H1 (cell line): Measurements from ENCODE around the gene SNORC. TPM values are rescaled to one million over a fixed set of nuclear protein-coding genes. Genes with fewer than 3 reads are reported as not detected.

ENCODE experiments used
- CTCF ChIA-PET: fragments of 300-600 bp; sonication (Branson Sonifier 250); formaldehyde crosslinking; loops from one replicate; lab custom pipeline; 2021; ENCODE audit not compliant: partially characterized antibody; lab: Charles Lee
- POLR2A ChIA-PET: fragments of 300-600 bp; sonication (Branson Sonifier 250); formaldehyde crosslinking; loops from one replicate; lab custom pipeline; 2021; ENCODE audit warnings: inconsistent platforms; ENCODE audit not compliant: partially characterized antibody; lab: Charles Lee
- DNase-seq, 2 experiments: peaks; one replicate each; pipeline versions ENCODE4 v3.0.0 to v3.0.0-alpha.2; 2010 to 2022; ENCODE audit warnings: low spot score in 2 of 2, low read depth in 1 of 2, mixed read lengths in 1 of 2
- FAIRE-seq: peaks from 2 replicates; lab custom pipeline; 2011; peaks lifted over from hg19 to GRCh38; lab: Jason Lieb, UNC
- H2AFZ ChIP-seq: 2 replicates; pipeline ENCODE4 v1.8.1; 2012; ENCODE audit warnings: low read length, inconsistent platforms
- H2AK5ac ChIP-seq: 2 replicates; pipeline ENCODE4 v1.6.1; 2013; ENCODE audit warnings: low read depth, low read length
- H2BK120ac ChIP-seq: replicated peaks from 2 replicates; pipeline ENCODE3; 2013; ENCODE audit warnings: low read depth, low read length, inconsistent platforms
- H2BK12ac ChIP-seq: 2 replicates; pipeline ENCODE4 v1.6.1; 2013; ENCODE audit warnings: low read depth, low read length
- H2BK15ac ChIP-seq: 2 replicates; pipeline ENCODE4 v1.6.1; 2013; ENCODE audit warnings: low read length
- H2BK20ac ChIP-seq: 2 replicates; pipeline ENCODE4 v1.6.1; 2013; ENCODE audit warnings: low read length
- H2BK5ac ChIP-seq: 2 replicates; pipeline ENCODE4 v1.6.1; 2013; ENCODE audit warnings: low read depth, low read length
- H3K14ac ChIP-seq: 2 replicates; pipeline ENCODE4 v1.6.1; 2013; ENCODE audit warnings: inconsistent platforms; ENCODE audit not compliant: insufficient read length
- H3K18ac ChIP-seq: 2 replicates; pipeline ENCODE4 v1.6.1; 2013; ENCODE audit warnings: low read length; ENCODE audit errors: extremely low read depth
- H3K23ac ChIP-seq: 2 replicates; pipeline ENCODE4 v1.6.1; 2013; ENCODE audit warnings: inconsistent platforms; ENCODE audit not compliant: insufficient read length
- H3K23me2 ChIP-seq: 2 replicates; pipeline ENCODE4 v1.6.1; 2013; ENCODE audit warnings: low read depth, low read length
- H3K27ac ChIP-seq: 2 replicates; pipeline ENCODE4 v1.6.1; 2011; ENCODE audit warnings: low read depth, low read length, inconsistent platforms
- H3K27me3 ChIP-seq, 4 experiments: replicated peaks in 1 of 4; 1 replicate in 1 of 4; 2 replicates in 3 of 4; pipeline versions ENCODE4 v1.6.1 to v1.8.1; 2011 to 2013; ENCODE audit warnings: low read length in 3 of 4, mild to moderate bottlenecking in 3 of 4, inconsistent platforms in 2 of 4, mixed read lengths in 2 of 4, moderate library complexity in 1 of 4; ENCODE audit not compliant: control insufficient read depth in 3 of 4, insufficient read depth in 3 of 4; ENCODE audit errors: extremely low read depth in 1 of 4
- H3K36me3 ChIP-seq, 4 experiments: 2 replicates each; pipeline versions ENCODE4 v1.6.1 to v1.8.1; 2011 to 2013; ENCODE audit warnings: mild to moderate bottlenecking in 4 of 4, low read length in 3 of 4, moderate library complexity in 2 of 4, control low read depth in 1 of 4, inconsistent platforms in 1 of 4; ENCODE audit not compliant: insufficient read depth in 4 of 4, control insufficient read depth in 2 of 4
- H3K4ac ChIP-seq: replicated peaks from 2 replicates; pipeline ENCODE3; 2013; ENCODE audit warnings: low read length, low read depth, mixed read lengths, inconsistent platforms; ENCODE audit not compliant: insufficient read length
- H3K4me1 ChIP-seq, 4 experiments: replicated peaks in 1 of 4; 1 replicate in 1 of 4; 2 replicates in 3 of 4; pipeline versions ENCODE4 v1.6.1 to v1.8.1; 2011 to 2013; ENCODE audit warnings: low read length in 3 of 4, inconsistent platforms in 2 of 4, mixed read lengths in 1 of 4; ENCODE audit not compliant: insufficient read depth in 4 of 4, control insufficient read depth in 3 of 4
- H3K4me2 ChIP-seq, 2 experiments: 2 replicates each; pipeline versions ENCODE4 v1.6.1 to v1.8.1; 2011 to 2013; ENCODE audit warnings: low read depth in 2 of 2, low read length in 2 of 2, control low read depth in 1 of 2, inconsistent platforms in 1 of 2, mild to moderate bottlenecking in 1 of 2; ENCODE audit not compliant: insufficient read depth in 1 of 2
- H3K4me3 ChIP-seq, 4 experiments: fragments of 200-600, 300-600 bp in 1 of 4; sonication (generic), shearing (Covaris generic), sonication (Bioruptor Twin) in 1 of 4; 2 replicates each; pipeline versions ENCODE4 v1.5.1 to v1.8.1; 2011 to 2016; ENCODE audit warnings: low read length in 4 of 4, low read depth in 3 of 4, control low read depth in 2 of 4, inconsistent platforms in 2 of 4, mild to moderate bottlenecking in 2 of 4, mixed read lengths in 1 of 4, moderate library complexity in 1 of 4; ENCODE audit not compliant: insufficient read depth in 2 of 4; ENCODE audit errors: extremely low read depth in 1 of 4
- H3K56ac ChIP-seq: replicated peaks from 2 replicates; pipeline ENCODE3; 2013; ENCODE audit warnings: low read depth, mild to moderate bottlenecking, mixed read lengths, low read length, inconsistent platforms; ENCODE audit not compliant: insufficient read length
- H3K79me1 ChIP-seq: 2 replicates; pipeline ENCODE4 v1.6.1; 2013; ENCODE audit warnings: low read depth, low read length, control low read depth
- H3K79me2 ChIP-seq, 2 experiments: 2 replicates each; pipeline versions ENCODE4 v1.6.1 to v1.8.1; 2012 to 2013; ENCODE audit warnings: low read length in 2 of 2, mild to moderate bottlenecking in 2 of 2, inconsistent platforms in 1 of 2; ENCODE audit not compliant: insufficient read depth in 2 of 2, control insufficient read depth in 1 of 2
- H3K9ac ChIP-seq, 4 experiments: replicated peaks in 1 of 4; 1 replicate in 1 of 4; 2 replicates in 3 of 4; pipeline versions ENCODE4 v1.6.1 to v1.8.1; 2011 to 2013; ENCODE audit warnings: low read depth in 3 of 4, low read length in 3 of 4, control low read depth in 2 of 4, mild to moderate bottlenecking in 2 of 4, moderate library complexity in 2 of 4, inconsistent platforms in 1 of 4; ENCODE audit errors: extremely low read depth in 1 of 4
- H3K9me3 ChIP-seq, 2 experiments: 2 replicates each; pipeline versions ENCODE4 v1.6.1 to v1.8.1; 2012 to 2013; ENCODE audit warnings: mild to moderate bottlenecking in 2 of 2, moderate library complexity in 2 of 2, control low read depth in 1 of 2, inconsistent platforms in 1 of 2, low read depth in 1 of 2, low read length in 1 of 2, mixed read lengths in 1 of 2; ENCODE audit not compliant: insufficient read depth in 2 of 2
- H4K20me1 ChIP-seq, 2 experiments: replicated peaks in 1 of 2; 2 replicates each; pipeline versions ENCODE3 to v1.8.1; 2011 to 2013; ENCODE audit warnings: inconsistent platforms in 2 of 2, low read length in 2 of 2, mild to moderate bottlenecking in 1 of 2; ENCODE audit not compliant: insufficient read depth in 2 of 2, control insufficient read depth in 1 of 2
- H4K5ac ChIP-seq: 2 replicates; pipeline ENCODE4 v1.6.1; 2013; ENCODE audit warnings: low read length, low read depth, mixed read lengths, inconsistent platforms; ENCODE audit not compliant: insufficient read length
- H4K8ac ChIP-seq: 2 replicates; pipeline ENCODE4 v1.8.0; 2013; ENCODE audit warnings: mild to moderate bottlenecking, moderate library complexity, low read length, inconsistent platforms; ENCODE audit not compliant: insufficient read depth; ENCODE audit errors: extremely low read depth
- H4K91ac ChIP-seq: replicated peaks from 2 replicates; pipeline ENCODE3; 2013; ENCODE audit warnings: low read length, mixed read lengths, inconsistent platforms; ENCODE audit not compliant: insufficient read length
- EP300 ChIP-seq, 2 experiments: IDR thresholded peaks; 1 replicate in 1 of 2; 2 replicates in 1 of 2; pipeline ENCODE4 v1.6.1; 2011 to 2012; ENCODE audit warnings: low read depth in 2 of 2, low read length in 2 of 2, mild to moderate bottlenecking in 2 of 2, borderline replicate concordance in 1 of 2, inconsistent platforms in 1 of 2, moderate library complexity in 1 of 2
- EZH2 ChIP-seq: fragments of 200-600 bp; sonication (generic); IDR thresholded peaks from 2 replicates; pipeline ENCODE4 v1.7.1; 2012; ENCODE audit warnings: low read depth, mild to moderate bottlenecking, moderate library complexity, low read length, inconsistent platforms; ENCODE audit not compliant: severe bottlenecking
- GABPA ChIP-seq: IDR thresholded peaks from 2 replicates; pipeline ENCODE4 v1.6.1; 2011; ENCODE audit warnings: mild to moderate bottlenecking, low read length, moderate library complexity, borderline replicate concordance; ENCODE audit not compliant: insufficient read depth
- POU5F1 ChIP-seq: IDR thresholded peaks from 2 replicates; pipeline ENCODE4 v1.6.1; 2011; ENCODE audit warnings: low read depth, mild to moderate bottlenecking, low read length, moderate library complexity
- SUZ12 ChIP-seq: fragments of 200-600 bp; sonication (generic); IDR thresholded peaks from 2 replicates; pipeline ENCODE4 v1.6.1; 2012; ENCODE audit warnings: mild to moderate bottlenecking, inconsistent platforms, low read length, moderate library complexity, mixed read lengths
- TAF1 ChIP-seq: IDR thresholded peaks from 2 replicates; pipeline ENCODE4 v1.6.1; 2011; ENCODE audit warnings: mild to moderate bottlenecking, low read depth, low read length
- WGBS, 2 experiments: shearing (Covaris generic) in 1 of 2; methylation state at CpG; one replicate each; pipeline versions ENCODE4 v1.1.6 to v1.1.7; 2013 to 2015; ENCODE audit warnings: low lambda C conversion rate in 2 of 2, mixed read lengths in 2 of 2, inconsistent platforms in 1 of 2, low coverage in 1 of 2, missing lambda C conversion rate in 1 of 2; ENCODE audit not compliant: insufficient replicate concordance in 2 of 2, insufficient coverage in 1 of 2, insufficient read length in 1 of 2; ENCODE audit errors: extremely low coverage in 1 of 2, missing lambda C conversion rate in 1 of 2; 5-methylcytosine and 5-hydroxymethylcytosine counted together
- polyA plus RNA-seq, 7 experiments: library from polyadenylated mRNA; depleted of rRNA in 3 of 7; stranded (reverse) in 5 of 7; unstranded in 2 of 7; fragments of >200 nt in 5 of 7; fragments of 200-250 nt in 2 of 7; gene quantifications; 1 replicate in 5 of 7; 2 replicates in 1 of 7; 4 replicates in 1 of 7; pipeline versions ENCODE4 v1.2.1 to v1.2.3, GENCODE V29; 2011 to 2013; ENCODE audit warnings: missing spikeins in 2 of 7, mixed read lengths in 2 of 7
- total RNA-seq: library from RNA; stranded (reverse); fragmentation: NEBNext Ultra II Directional; extraction: Animal tissue kit (Norgen Biotek cat#: 25700); gene quantifications from 2 replicates; pipeline ENCODE4 v1.2.1, GENCODE V29; 2021

SNORC gene
- total and polyA plus RNA-seq, 2 of the 8 experiments (the other 6 are each of a cell fraction or from before 2014, with no cell fraction given): 1.6 to 1.8 TPM

DNA sequence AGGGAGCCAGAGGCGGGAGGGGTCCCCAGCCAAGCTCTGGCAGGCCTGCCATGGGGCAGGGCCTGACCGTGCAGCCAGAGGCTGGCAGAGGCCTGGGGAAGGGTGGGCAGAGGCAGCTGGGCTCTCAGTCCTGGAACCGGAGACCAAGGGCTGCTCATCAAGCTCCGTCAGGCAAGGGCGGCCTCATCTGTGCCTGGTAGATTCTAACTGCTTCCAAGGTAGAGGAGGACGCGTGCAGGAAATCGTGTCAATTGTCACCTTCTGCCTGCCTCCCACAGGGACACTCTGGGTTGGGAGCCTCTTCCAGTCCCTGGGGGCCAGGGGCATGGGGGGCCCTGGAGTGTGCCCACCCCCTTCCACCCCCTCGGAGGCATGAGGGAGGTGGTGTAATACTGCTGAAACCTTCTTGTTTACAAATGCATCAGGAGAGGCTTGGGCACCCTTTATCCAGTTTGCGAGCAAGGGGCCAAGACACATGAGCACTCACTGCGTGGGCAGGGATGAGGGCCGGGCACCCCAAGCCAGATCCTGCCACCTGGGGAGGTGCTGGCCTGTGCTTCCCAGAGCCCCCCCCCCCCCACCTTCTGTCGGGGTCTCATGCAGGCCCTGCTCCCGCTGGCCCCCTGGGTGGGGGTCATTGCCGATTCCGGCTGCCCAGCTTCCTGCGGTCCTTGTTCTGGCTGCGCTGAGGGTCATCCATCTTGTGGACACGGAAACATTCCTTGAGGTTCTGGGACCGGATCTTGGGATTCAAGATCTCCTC lies 9.0 kb downstream of the SNORC start:
- no peak overlapping the region for H2BK20ac ChIP-seq
- H2BK120ac ChIP-seq: no peak overlapping the region
- H3K4me1 ChIP-seq: peaks cover 0 to 4% (median 1%) of the 10 kb centered on the region in 4 experiments; a peak in 3 of 7 replicates
- no peak overlapping the region for H3K23ac ChIP-seq
- no peak overlapping the region; the same call in 1 of the 2 replicates for H4K8ac ChIP-seq
- no peak overlapping the region for H3K56ac ChIP-seq
- no peaks in the 10 kb centered on the region for H3K79me1 ChIP-seq
- H3K9ac ChIP-seq: no peak overlapping the region
- H4K20me1 ChIP-seq: peaks cover 0 to 4% of the 10 kb centered on the region in 2 experiments
- H4K91ac ChIP-seq: no peak overlapping the region
- H3K36me3 ChIP-seq: no peaks in the 10 kb centered on the region
- peaks cover 12% of the 10 kb centered on the region; the same call in 1 of the 2 replicates for H3K23me2 ChIP-seq
- H4K5ac ChIP-seq: no peak overlapping the region
- no peak for TF ChIP-seq GABPA
- TF ChIP-seq SUZ12: no peak
- TF ChIP-seq EP300 (IDR thresholded peaks at IDR 0.05; ENCODE audit: borderline replicate concordance in 1 of 2, low read depth in 2 of 2, low read length in 2 of 2): no peak
- TF ChIP-seq TAF1: no peak
- no peak for TF ChIP-seq POU5F1
- TF ChIP-seq EZH2: no peak
- CTCF ChIA-PET: interaction anchor here (0.5 to 1.6 kb wide), 7 partner anchors 9 to 181 kb away, joined by 3 to 5 read pairs (median 3); partner anchors contain the start of gene INPP5D
- H2BK15ac ChIP-seq: no peak overlapping the region; the same call in 1 of the 2 replicates
- WGBS, 2 experiments: 87% methylated on average over 18 of the region's 20 CpGs; no CpG with 5 or more reads in 1 of the 2 experiments
- FAIRE-seq (no peak), DNase-seq (no peak)
- POLR2A ChIA-PET: interaction anchor here (0.6 kb wide), 1 partner anchor 109 kb away, joined by 3 read pairs; no protein-coding TSS in a partner anchor
- no peak overlapping the region for H3K4me3 ChIP-seq
- H3K79me2 ChIP-seq: no peaks in the 10 kb centered on the region
- H2BK12ac ChIP-seq: no peak overlapping the region
- H3K4me2 ChIP-seq: no peak overlapping the region
- no peak overlapping the region for H2AFZ ChIP-seq
- no peak overlapping the region for H3K14ac ChIP-seq
- no peak overlapping the region for H3K27ac ChIP-seq
- peaks cover 0 to 25% (median 18%) of the 10 kb centered on the region in 4 experiments; a peak in 5 of 7 replicates for H3K27me3 ChIP-seq
- no peak overlapping the region for H2AK5ac ChIP-seq
- H3K9me3 ChIP-seq: no peaks in the 10 kb centered on the region
- no peak overlapping the region for H2BK5ac ChIP-seq
- no peak overlapping the region for H3K18ac ChIP-seq
- no peak overlapping the region for H3K4ac ChIP-seq
